ENCODE data around the gene SLC20A1.
"Not testable (repeated sequence)": the region's sequence is repeated elsewhere in the genome, so short reads cannot be mapped to it uniquely, and the experiment has no call there.

The SLC20A1 gene

DNA sequence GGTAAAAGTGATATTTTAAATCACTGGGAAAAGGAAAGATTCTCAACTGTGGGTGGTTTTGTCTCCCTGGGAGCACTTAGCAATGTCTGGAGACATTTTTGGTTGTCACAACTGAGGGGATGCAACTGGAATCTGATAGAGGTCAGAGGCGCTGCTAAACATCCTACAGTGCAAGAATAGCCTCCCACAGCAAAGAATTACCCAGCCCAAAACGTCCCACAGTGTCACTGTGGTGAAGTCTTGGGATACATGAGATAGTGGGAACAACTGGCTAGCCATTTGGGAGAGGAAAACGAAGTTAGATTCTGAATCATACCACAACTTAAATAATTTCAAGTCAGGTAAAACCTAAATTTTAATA lies 38.7 kb downstream of the SLC20A1 start:
- no peak for DNase-seq

DNA sequence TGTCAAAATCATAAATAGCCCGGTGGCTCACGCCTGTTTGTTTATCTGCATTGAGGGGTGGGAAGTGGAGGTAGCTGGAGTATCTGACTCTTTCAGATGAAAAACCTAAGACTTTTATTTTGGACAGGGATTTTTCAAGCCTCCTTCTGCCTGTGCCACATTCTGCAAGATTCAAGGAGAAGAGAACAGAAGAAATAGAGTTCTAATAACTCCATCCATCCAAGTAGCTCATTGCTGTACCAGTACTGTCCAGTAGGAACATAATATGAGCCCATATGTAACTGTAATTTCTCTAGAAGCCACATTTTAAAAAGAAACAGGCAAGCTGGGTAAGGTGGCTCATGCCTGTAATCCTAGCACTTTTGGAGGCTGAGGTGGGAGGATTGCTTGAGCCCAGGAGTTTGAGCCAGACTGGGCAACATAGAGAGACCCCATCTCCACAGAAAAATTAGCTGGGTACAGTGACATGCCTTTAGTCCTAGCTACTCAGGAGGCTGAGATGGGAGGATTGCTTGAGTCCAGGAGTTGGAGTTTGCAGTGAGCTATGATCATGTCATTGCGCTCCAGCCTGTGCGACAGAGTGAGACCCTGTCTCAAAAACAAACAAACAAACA lies 39.6 kb downstream of the SLC20A1 start:
- no peak for DNase-seq

- DNase-seq, result no peak
These were observed 40.8 kb downstream of the SLC20A1 start for GRCh38 chr2:112686348-112687217.

- peak in 2 of 3 experiments; percentile 7 to 47 for DNase-seq
These were observed 41.8 kb downstream of the SLC20A1 start for GRCh38 chr2:112687522-112687921.

DNA sequence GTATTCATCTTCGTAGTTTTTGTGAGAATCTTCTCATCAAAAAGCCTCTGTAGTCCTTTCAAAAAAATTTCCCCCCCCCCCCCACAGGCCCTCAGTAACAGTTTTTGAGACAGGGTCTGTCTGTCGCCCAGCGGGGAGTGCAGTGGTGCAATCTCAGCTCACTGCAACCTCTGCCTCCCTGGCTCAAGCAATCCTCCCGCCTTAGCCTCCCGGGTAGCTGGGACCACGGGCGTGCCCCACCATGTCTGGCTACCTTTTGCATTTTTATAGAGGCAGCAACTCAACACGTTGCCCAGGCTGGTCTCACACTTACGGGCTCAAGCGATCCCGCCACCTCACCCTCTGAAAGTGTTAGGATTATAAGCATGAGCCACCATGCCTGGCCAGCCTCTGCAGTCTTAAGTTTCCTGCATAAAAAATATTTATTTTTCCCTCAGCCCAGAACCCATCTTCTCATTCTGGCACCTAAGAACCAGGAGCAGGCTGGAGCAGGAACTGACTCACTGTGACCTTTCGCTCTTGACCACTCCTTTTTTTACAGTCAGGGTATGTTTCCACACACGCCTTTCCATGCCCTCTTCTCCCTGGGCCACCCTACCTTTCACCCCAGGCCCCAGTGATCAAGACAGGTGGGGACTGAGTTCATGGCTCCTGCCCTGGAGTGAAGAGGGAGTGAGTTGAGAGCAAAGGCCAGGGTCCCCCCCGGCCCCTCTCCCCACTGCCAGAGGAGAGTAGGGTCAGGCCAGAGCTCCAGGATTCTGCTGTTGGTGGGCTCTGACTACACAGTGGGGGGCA lies 42.5 kb downstream of the SLC20A1 start:
- DNase-seq, result no peak

DNA sequence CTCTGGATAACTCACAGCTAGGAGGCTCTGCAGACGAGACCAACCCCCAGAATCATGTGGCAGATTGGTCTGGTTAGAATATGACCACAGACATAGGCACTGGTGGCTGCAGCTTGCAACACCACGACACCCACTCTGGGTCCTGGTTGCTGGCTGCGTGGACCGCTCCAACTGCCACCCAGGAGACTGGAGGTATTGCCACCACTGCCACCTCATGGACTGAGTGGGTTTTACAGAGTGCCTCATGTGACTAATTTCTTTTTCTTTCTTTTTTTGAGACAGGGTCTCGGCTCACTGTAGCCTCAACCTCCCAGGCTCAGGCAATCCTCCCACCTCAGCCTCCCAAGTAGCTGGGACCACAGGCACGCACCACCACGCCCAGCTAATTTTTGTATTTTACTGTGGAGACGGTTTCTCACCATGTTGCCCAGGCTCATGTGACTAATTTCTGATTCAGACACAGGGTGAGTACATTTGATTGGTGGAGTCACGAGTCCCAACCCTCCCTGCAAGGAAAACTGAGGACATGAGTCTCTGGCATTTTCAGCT lies 45.2 kb downstream of the SLC20A1 start:
- DNase-seq, result peak; percentile 0 to 57 (median 41)

GRCh38 chr2:112691881-112692281 lies 46.1 kb downstream of the SLC20A1 start:
- DNase-seq, result peak in 1 of 3 experiments; percentile 31

DNA sequence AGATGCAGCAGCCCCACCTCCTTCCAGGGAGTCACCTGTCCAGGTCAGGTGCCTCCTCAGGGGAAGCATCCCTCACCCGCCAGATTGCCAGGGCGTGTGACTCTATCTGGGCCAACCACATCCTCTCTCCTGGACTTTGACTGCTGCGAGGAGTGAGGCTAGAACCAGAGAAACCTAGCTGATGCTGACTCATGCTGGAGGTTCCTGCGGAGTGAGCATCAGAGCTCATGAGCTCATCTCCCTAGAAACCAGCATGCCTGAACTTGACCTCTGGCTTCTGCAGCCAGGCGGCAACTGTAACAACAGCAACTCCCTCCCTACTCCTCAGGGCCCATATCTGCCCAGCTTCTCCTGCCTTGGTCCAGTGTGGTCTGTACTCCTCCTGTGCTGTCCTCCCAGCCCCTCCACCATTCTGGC lies 46.8 kb downstream of the SLC20A1 start:
- DNase-seq, result peak in 2 of 3 experiments; percentile 75 to 87

- DNase-seq, result no peak
These were observed 47.2 kb downstream of the SLC20A1 start for GRCh38 chr2:112692918-112693317.

DNA sequence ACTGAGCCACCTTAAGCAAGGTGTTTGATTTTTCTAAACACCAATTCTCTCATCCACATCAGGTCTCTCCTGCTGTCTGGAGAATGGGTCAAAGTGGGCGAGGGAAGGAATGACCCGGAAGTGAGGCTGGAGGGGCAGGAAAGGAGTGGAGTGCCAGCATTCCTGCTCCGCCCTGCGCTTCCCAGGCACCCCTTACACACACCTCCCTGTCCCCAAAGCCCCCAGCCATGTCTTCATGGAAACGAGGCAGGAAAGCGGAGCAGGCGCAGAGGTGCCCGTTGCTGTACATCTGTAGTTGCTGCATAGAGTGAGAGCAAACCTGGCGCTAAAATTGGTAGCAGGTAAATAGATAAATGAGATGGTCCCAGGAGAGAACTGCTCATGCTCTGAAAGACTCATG lies 47.9 kb downstream of the SLC20A1 start:
- DNase-seq, result no peak

GRCh38 chr2:112694182-112694581 lies 48.4 kb downstream of the SLC20A1 start:
- no peak for DNase-seq

DNA sequence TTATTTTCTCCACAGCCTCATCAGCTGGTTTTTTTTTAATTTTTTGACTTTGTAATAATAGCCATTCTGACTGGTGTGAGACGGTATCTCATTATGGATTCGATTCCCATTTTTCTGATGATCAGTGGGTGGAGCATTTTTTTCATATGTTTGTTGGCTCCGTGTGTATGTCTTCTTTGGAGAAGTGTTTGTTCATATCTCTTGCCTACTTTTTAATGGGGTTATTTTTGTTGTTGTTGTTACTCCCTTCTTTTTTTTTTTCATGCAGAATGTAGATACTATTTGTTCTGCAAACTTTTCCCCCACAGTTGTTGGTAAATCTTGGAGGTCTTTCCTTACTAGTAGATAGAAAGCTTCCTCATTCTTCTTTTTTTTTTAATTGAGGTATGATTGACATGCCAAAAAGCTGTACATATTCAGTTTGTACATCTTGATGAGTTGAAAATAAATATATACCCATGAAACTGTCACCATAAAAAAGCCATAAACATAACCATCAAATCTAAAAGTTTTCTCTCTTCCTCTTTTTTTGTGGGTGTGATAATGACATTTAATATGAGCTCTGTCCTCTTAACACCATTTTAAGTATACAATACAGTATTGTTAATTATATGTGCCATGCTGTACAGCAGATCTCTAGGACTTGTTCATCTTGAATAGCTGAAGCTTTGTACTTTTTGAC lies 53.2 kb downstream of the SLC20A1 start:
- DNase-seq, result no peak

DNA sequence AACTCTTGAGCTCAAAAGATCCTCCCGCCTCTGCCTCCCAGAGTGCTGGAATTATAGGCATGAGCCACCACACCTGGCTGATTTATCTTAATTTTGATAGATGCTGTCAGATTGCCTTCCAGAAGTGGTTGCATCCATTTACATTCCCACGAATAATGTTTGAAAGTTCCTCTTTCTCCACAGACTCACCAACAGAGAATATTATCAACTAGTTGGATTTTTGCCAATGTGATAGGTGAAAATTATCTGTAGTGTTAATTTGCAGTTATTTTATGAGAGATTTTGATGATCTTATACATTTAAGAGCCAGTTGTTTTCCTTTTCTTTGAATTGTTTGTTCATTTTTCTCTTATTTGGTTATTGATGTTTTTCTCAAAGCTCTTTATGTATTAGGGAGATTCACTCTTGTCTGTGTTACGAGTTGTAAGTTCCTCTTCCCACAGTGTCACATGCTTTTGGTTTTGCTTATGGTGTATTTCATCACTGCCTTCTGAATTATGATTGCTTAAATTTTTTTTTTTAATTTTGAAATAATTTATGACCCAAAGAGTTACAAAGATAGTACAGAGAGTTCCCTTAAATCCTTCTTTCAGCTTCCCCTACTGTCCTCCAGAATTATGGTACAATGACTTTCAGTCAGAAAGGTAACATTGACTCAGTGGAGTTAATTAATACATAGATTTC lies 54.4 kb downstream of the SLC20A1 start:
- DNase-seq, result no peak

DNA sequence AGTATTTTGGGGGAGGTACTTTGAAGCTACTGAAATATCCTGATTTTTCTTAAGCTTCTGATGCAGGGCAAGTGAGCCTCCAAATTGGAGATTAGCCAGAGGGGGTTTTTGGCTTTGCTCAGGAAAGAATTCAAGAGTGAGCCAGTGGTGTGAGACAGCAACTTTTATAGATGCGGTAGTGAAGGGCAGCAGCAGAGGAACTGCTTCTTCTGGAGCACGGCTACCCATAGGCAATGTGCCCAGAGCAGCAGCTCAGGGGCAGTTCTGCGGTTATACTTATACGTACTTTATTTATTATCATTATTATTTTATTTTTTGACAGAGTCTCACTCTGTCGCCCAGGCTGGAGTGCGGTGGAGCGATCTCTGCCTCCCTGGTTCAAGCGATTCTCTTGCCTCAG lies 55.3 kb downstream of the SLC20A1 start:
- no peak for DNase-seq

- DNase-seq, result no peak
These were observed 57.9 kb downstream of the SLC20A1 start for GRCh38 chr2:112703684-112704083.

- no peak for DNase-seq
These were observed 59.8 kb downstream of the SLC20A1 start for GRCh38 chr2:112705575-112705974.

DNA sequence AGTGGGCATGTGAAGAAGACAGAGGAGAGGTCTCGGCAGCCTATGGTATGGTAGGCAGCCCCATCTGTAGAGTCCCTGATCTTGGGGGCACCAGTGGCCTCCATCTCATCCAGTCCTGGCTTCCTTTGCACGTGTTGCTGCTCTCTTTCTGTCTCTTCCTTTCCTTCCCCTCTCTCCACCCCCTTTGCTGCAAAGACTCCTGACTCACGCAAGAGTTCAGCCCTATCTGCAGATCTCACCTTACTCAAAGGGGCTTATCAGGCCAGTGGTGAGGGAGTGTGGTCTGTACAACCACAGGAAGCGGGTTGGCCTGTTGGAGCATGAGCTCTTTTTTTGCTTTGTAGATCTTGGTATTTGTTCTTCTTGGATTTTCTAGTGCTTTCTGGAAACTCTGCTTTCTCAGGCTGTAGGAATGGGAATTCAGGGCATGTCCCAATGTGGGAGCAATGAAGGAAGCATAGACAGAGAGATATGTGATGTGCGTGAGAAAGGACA lies 60.5 kb downstream of the SLC20A1 start:
- DNase-seq, result no peak

- not testable (repeated sequence) for DNase-seq
These were observed 61.2 kb downstream of the SLC20A1 start for GRCh38 chr2:112706947-112707346.

DNA sequence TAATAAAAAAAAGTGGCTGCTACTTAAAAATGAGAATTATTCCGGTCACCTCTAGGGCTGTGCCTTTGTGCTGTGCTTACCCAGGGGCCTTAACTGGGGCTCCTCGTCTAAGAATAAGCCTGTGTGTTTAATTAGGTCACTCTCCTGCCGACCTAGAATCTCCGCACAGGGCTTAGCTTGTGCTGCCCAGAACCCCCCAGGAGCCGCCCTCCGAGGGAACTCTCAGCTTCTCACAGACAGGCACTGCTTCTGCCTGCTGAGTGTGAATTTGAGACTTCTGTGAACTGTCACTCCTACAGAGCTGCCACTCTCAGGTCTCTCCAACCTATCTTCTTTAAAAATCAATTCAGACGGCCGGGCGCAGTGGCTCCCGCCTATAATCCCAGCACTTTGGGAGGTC lies 63.2 kb downstream of the SLC20A1 start:
- no peak for DNase-seq

GRCh38 chr2:112709703-112710102 lies 64.0 kb downstream of the SLC20A1 start:
- DNase-seq, result no peak

GRCh38 chr2:112710956-112711750 lies 65.4 kb downstream of the SLC20A1 start:
- DNase-seq, result no peak

All from NCI-H1417 (cell line).